NAMALWA (cell line): ENCODE data around the gene SULT1C2.
"Not testable (repeated sequence)": the region's sequence is repeated elsewhere in the genome, so short reads cannot be mapped to it uniquely, and the experiment has no call there.

Experiments
- DNase-seq: peaks from one replicate; pipeline ENCODE4 v3.0.0-alpha.2; 2015; ENCODE audit warnings: low spot score

SULT1C2 gene

GRCh38 chr2:108351889-108352288 is 63.2 kb downstream of the SULT1C2 start:
- no peak for DNase-seq

GRCh38 chr2:108354136-108354535 is 65.4 kb downstream of the SULT1C2 start:
- no peak for DNase-seq

DNA sequence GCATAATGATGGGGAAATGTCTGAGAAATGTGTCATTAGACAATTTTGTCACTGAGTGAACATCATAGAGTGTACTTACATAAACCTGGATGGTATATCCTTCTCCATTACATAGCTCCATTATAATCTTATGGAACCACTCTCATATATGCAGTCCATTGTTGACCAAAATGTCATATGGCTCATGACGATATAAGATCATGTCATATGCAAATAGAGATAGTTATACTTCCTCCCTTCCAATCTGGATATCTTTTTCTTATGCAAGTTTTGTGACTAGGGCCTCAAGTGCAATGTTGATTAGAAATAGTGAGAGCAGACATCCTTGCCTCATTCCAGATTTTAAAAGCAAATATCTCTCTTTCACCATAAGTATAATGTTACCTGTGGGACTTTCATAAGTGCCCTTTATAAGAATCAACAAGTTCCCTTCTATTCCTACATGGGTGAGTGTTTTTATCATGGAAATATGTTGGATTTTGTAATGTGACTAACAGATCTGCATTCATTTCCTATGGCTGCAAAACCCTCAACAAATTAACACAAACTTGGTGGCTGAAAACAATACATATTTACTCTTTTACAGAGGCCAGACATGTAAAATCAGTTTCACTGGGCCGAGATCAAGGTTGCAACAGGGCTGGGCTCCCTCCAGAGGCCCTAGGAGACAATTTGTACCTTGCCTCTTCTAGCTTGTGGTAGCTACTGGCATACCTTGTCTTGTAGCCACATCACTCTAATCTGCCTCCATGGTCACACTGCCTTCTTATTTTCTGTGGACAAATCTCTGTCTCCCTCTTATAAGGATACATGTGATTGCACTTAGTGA is 67.4 kb downstream of the SULT1C2 start:
- no peak for DNase-seq

DNA sequence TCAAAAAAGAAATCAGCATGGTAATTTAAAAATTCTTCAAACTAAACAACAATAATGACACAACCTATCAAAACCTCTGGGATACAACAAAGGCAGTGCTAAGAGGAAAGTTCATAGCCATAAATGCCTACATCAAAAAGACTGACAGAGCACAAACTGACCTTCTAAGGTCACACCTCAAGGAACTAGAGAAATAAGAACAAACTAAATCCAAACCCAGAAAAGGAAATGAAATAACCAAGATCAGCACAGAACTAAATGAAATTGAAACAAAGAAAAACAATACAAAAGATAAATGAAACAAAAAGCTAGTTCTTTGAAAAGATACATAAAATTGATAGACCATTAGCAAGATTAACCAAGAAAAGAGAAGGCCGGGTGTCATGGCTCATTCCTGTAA is 70.6 kb downstream of the SULT1C2 start:
- DNase-seq = not testable (repeated sequence)
